HG02610 (cell line): ENCODE results near the gene SYMPK.
"Not testable (repeated sequence)": the region's sequence is repeated elsewhere in the genome, so short reads cannot be mapped to it uniquely, and the experiment has no call there.

Source experiments
- ATAC-seq: cut with Tn5 transposase; IDR thresholded peaks from one replicate; pipeline ENCODE4 v1.9.1; 2021; ENCODE audit warnings: mild to moderate bottlenecking, moderate library complexity; ENCODE audit not compliant: unreplicated experiment

SYMPK gene

GRCh38 chr19:45862564-45863334 is at the start of gene SYMPK:
SYMPK (minus strand) TSS chr19:45863147; CDS start chr19:45854495, 8,652 bp downstream.
- ATAC-seq = peak; percentile 89

GRCh38 chr19:45911291-45911690 is 48.3 kb upstream of the SYMPK start:
- no peak for ATAC-seq

- no peak for ATAC-seq
Measured at GRCh38 chr19:45908956-45909355, 46.0 kb upstream of the SYMPK start.

GRCh38 chr19:45906221-45906620 is 43.3 kb upstream of the SYMPK start:
- no peak for ATAC-seq

GRCh38 chr19:45905011-45905410 is 42.1 kb upstream of the SYMPK start:
- no peak for ATAC-seq

- ATAC-seq = peak; percentile 82
Measured at GRCh38 chr19:45902651-45903625, 40.0 kb upstream of the SYMPK start.

GRCh38 chr19:45901912-45902650 is 39.1 kb upstream of the SYMPK start, which contains the start of gene MYPOP:
MYPOP (minus strand) TSS chr19:45902613; CDS start chr19:45901773, 840 bp downstream.
- no peak for ATAC-seq

GRCh38 chr19:45901432-45901911 is 38.5 kb upstream of the SYMPK start:
- no peak for ATAC-seq

GRCh38 chr19:45900738-45901431 is 37.9 kb upstream of the SYMPK start:
- no peak for ATAC-seq

GRCh38 chr19:45899919-45900589 is 37.1 kb upstream of the SYMPK start:
- no peak for ATAC-seq

- ATAC-seq = no peak
Measured at GRCh38 chr19:45899253-45899652, 36.3 kb upstream of the SYMPK start.

- ATAC-seq = no peak
Measured at GRCh38 chr19:45897261-45897812, 34.4 kb upstream of the SYMPK start.

- not testable (repeated sequence) for ATAC-seq
Measured at GRCh38 chr19:45895983-45896599, 33.1 kb upstream of the SYMPK start.

GRCh38 chr19:45895519-45895972 is 32.6 kb upstream of the SYMPK start:
- ATAC-seq = no peak

- ATAC-seq = no peak
Measured at GRCh38 chr19:45890877-45891276, 27.9 kb upstream of the SYMPK start.

GRCh38 chr19:45889210-45889885 is 26.4 kb upstream of the SYMPK start:
- no peak for ATAC-seq

GRCh38 chr19:45887200-45887710 is 24.3 kb upstream of the SYMPK start:
- no peak for ATAC-seq
